ENCODE results near the gene GDF7.

GRCh38 chr2:20633794-20634506 is 33.0 kb upstream of the GDF7 start:
- no peak for TF ChIP-seq CTCF (IDR thresholded peaks at IDR 0.05)
- peak; percentile 30 for TF ChIP-seq POLR2A (IDR thresholded peaks at IDR 0.05)

Data from right lobe of liver (tissue), 4 donors.